ENCODE measurements around the gene MMP17. TPM values are rescaled to one million over a fixed set of nuclear protein-coding genes. Genes with fewer than 3 reads are reported as not detected.

MMP17 gene
- polyA plus RNA-seq, 4 donors, result 2.5 to 4.5 TPM; not detected in 2

DNA sequence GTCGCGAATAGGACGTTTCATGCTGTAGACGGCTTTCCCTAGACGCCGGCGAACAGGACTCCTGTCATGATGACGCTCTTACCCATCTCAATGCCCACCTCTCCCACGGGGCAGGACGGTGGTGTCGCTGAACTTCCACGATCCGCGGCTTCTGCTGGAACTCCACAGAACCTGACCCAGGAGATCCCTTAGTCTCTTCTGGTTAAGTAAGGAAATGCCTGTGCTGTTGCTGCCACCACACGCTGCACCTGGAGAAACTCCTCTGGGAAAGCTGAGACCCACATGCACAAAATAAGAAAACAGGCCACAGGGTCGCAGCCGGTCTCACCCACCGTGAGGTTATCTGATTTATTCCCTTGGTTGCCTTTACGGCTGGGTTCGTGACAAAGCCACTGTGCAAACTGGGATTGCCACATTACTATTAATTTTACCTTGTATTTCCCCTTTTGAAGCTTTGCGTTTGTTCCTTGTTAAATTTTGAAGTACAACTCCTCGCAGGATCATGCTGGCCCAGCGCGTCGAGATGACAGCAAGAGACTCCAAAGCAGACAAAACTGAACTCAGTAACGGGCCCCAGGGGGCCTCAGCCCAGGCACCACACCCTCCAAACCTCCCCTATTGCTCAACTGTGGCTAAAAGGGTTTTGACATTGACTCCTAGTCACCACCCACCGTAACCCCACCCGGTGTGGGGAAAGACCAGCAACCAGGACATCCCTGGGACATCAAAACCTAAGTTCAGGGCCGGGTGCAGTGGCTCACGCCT lies 9.2 kb upstream of the MMP17 start:
- Histone ChIP-seq H3K4me1 (ENCODE audit: control insufficient read depth in 3 of 3, insufficient read depth in 2 of 3, low read depth in 1 of 3, low read length in 2 of 3) (no peaks in the 10 kb centered on the region), H3K36me3 (ENCODE audit: control insufficient read depth in 3 of 3, insufficient read depth in 2 of 3, low read depth in 1 of 3, low read length in 3 of 3) (no peaks in the 10 kb centered on the region), H3K27me3 (ENCODE audit: control insufficient read depth in 3 of 3, insufficient read depth in 3 of 3, low read length in 3 of 3) (no peaks in the 10 kb centered on the region), H3K27ac (ENCODE audit: low read depth in 1 of 3, low read length in 2 of 3) (no peak overlapping the region), H3K9me3 (ENCODE audit: control insufficient read depth in 2 of 2, insufficient read depth in 1 of 2, low read depth in 1 of 2, low read length in 1 of 2) (no peaks in the 10 kb centered on the region), H3K4me3 (ENCODE audit: low read depth in 1 of 3, low read length in 3 of 3) (no peak overlapping the region)
- FAIRE-seq, result no peak
- WGBS, 3 donors, result 80 to 81% (median 81%) methylated on average over 30 of the region's 30 CpGs
- no peak for DNase-seq

- Histone ChIP-seq H3K4me3 (ENCODE audit: low read depth in 1 of 3, low read length in 3 of 3) (no peak overlapping the region), H3K9me3 (ENCODE audit: control insufficient read depth in 2 of 2, insufficient read depth in 1 of 2, low read depth in 1 of 2, low read length in 1 of 2) (no peaks in the 10 kb centered on the region), H3K36me3 (ENCODE audit: control insufficient read depth in 3 of 3, insufficient read depth in 2 of 3, low read depth in 1 of 3, low read length in 3 of 3) (no peaks in the 10 kb centered on the region), H3K27me3 (ENCODE audit: control insufficient read depth in 3 of 3, insufficient read depth in 3 of 3, low read length in 3 of 3) (peaks cover 0 to 16% (median 9%) of the 10 kb centered on the region in 3 donors), H3K27ac (ENCODE audit: low read depth in 1 of 3, low read length in 2 of 3) (no peak overlapping the region), H3K4me1 (ENCODE audit: control insufficient read depth in 3 of 3, insufficient read depth in 2 of 3, low read depth in 1 of 3, low read length in 2 of 3) (no peaks in the 10 kb centered on the region)
- WGBS, 3 donors, result 82 to 90% (median 88%) methylated on average over 6 of the region's 6 CpGs
- FAIRE-seq, result no peak
- no peak for DNase-seq
Measured at GRCh38 chr12:131824450-131824849, 3.7 kb upstream of the MMP17 start.

GRCh38 chr12:131825146-131825892 lies 2.9 kb upstream of the MMP17 start:
- no peak for FAIRE-seq
- Histone ChIP-seq H3K4me1 (ENCODE audit: control insufficient read depth in 3 of 3, insufficient read depth in 2 of 3, low read depth in 1 of 3, low read length in 2 of 3) (no peaks in the 10 kb centered on the region), H3K4me3 (ENCODE audit: low read depth in 1 of 3, low read length in 3 of 3) (no peak overlapping the region), H3K9me3 (ENCODE audit: control insufficient read depth in 2 of 2, insufficient read depth in 1 of 2, low read depth in 1 of 2, low read length in 1 of 2) (no peaks in the 10 kb centered on the region), H3K36me3 (ENCODE audit: control insufficient read depth in 3 of 3, insufficient read depth in 2 of 3, low read depth in 1 of 3, low read length in 3 of 3) (no peaks in the 10 kb centered on the region), H3K27me3 (ENCODE audit: control insufficient read depth in 3 of 3, insufficient read depth in 3 of 3, low read length in 3 of 3) (peaks cover 0 to 24% (median 18%) of the 10 kb centered on the region in 3 donors), H3K27ac (ENCODE audit: low read depth in 1 of 3, low read length in 2 of 3) (no peak overlapping the region)
- no peak for DNase-seq
- WGBS, 3 donors, result 68 to 80% (median 71%) methylated on average over 18 of the region's 18 CpGs

DNA sequence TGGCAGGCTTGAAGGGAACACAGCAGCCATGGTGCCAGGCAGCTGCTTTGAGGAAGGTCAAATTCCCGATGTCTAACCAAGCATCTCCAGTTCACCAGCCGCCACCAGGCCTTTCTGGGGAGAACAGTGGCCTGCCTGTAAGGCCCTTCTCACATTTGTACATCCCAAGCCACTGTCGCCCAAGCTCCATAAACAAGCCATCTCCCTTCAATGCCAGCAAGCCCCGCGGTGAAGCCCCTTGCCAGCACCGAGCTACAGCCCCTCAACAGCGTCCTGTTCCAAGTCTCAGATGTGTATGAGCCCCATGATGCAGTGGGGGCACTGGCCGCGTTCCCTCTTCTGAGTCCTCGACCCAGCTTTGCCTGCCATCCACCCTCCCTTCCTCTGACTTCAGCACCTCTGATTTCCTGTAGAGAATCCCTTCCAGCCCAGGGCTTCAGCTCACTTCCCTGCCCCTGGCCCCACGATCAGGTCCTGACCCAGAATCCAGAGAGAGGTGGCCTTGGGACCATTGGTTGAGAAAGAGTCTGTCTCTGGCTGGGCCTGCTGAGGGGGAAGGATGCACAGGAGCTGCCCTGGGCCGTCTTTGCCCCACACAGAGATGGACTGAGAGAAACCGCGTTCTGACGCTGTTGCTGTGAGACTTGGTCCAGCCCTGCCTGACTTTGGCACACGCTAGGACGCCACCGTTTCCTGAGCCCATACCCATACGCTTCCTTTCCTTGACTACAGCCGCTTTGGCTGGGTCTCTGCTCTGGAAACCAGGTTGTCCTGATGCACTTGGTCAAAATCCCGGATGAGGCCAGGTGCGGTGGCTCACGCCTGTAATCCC lies 1.9 kb upstream of the MMP17 start:
- 77 to 79% (median 79%) methylated on average over 23 of the region's 23 CpGs for WGBS, 3 donors
- H3K36me3 ChIP-seq (ENCODE audit: control insufficient read depth in 3 of 3, insufficient read depth in 2 of 3, low read depth in 1 of 3, low read length in 3 of 3), result no peaks in the 10 kb centered on the region
- no peaks in the 10 kb centered on the region for H3K9me3 ChIP-seq (ENCODE audit: control insufficient read depth in 2 of 2, insufficient read depth in 1 of 2, low read depth in 1 of 2, low read length in 1 of 2)
- DNase-seq (no peak), FAIRE-seq (no peak)
- peaks cover 0 to 5% (median 4%) of the 10 kb centered on the region in 3 donors for H3K4me1 ChIP-seq (ENCODE audit: control insufficient read depth in 3 of 3, insufficient read depth in 2 of 3, low read depth in 1 of 3, low read length in 2 of 3)
- no peak overlapping the region for H3K27ac ChIP-seq (ENCODE audit: low read depth in 1 of 3, low read length in 2 of 3)
- H3K27me3 ChIP-seq (ENCODE audit: control insufficient read depth in 3 of 3, insufficient read depth in 3 of 3, low read length in 3 of 3), result peaks cover 0 to 33% (median 19%) of the 10 kb centered on the region in 3 donors
- H3K4me3 ChIP-seq (ENCODE audit: low read depth in 1 of 3, low read length in 3 of 3), result no peak overlapping the region

DNA sequence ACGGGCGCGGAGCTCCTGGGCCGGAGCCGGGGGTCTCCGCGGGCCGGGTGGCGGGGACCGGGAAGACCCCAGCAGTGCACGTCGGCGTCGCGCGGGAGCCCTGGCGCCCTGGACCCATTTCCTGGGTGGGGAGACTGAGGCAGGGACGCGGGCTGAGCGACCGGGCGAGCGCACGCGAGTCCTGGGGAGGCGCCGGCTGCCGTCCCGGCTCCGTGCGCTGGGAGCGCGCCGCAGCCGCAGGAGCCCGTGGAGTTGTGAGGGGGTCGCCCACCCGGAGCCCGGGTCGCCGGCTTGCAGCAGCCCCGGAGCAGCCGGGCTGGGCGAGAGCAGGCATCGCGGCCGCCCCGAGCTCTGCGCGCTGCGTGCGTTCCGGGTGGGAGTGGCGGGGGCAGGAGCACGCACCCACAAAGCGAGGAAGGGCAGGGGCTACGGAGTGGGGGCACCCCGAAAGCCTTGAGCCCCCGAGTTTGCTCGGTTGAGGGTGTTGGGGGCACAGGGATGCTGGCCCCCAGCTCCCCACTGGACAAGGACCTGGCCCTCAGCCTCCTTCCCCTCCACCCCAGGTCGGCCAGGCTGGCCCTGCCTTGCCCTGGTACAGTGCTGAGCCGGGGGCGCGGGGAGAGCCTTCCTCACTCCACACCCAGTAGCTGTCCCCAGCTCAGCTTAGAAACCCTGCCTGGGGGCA lies 620 bp downstream of the MMP17 start:
- peak overlapping the region; percentile 34 to 38 (median 35) for H3K4me3 ChIP-seq (ENCODE audit: low read depth in 1 of 3, low read length in 3 of 3)
- no peaks in the 10 kb centered on the region for H3K9me3 ChIP-seq (ENCODE audit: control insufficient read depth in 2 of 2, insufficient read depth in 1 of 2, low read depth in 1 of 2, low read length in 1 of 2)
- peaks cover 2 to 53% (median 19%) of the 10 kb centered on the region in 3 donors for H3K27me3 ChIP-seq (ENCODE audit: control insufficient read depth in 3 of 3, insufficient read depth in 3 of 3, low read length in 3 of 3)
- WGBS, 3 donors, result 1 to 2% (median 2%) methylated on average over 22 to 64 of the region's 64 CpGs
- DNase-seq, result peak in 1 of 2 donors; percentile 24
- H3K27ac ChIP-seq (ENCODE audit: low read depth in 1 of 3, low read length in 2 of 3), result no peak overlapping the region
- no peaks in the 10 kb centered on the region for H3K36me3 ChIP-seq (ENCODE audit: control insufficient read depth in 3 of 3, insufficient read depth in 2 of 3, low read depth in 1 of 3, low read length in 3 of 3)
- peaks cover 0 to 5% (median 4%) of the 10 kb centered on the region in 3 donors for H3K4me1 ChIP-seq (ENCODE audit: control insufficient read depth in 3 of 3, insufficient read depth in 2 of 3, low read depth in 1 of 3, low read length in 2 of 3)
- no peak for FAIRE-seq

GRCh38 chr12:131829356-131829747 lies 1.2 kb downstream of the MMP17 start:
- DNase-seq, result peak in 1 of 2 donors; percentile 27
- no peak overlapping the region for H3K27ac ChIP-seq (ENCODE audit: low read depth in 1 of 3, low read length in 2 of 3)
- H3K4me1 ChIP-seq (ENCODE audit: control insufficient read depth in 3 of 3, insufficient read depth in 2 of 3, low read depth in 1 of 3, low read length in 2 of 3), result peaks cover 0 to 5% (median 4%) of the 10 kb centered on the region in 3 donors
- H3K4me3 ChIP-seq (ENCODE audit: low read depth in 1 of 3, low read length in 3 of 3), result peak overlapping the region; percentile 34 to 38 (median 35)
- FAIRE-seq, result no peak
- H3K36me3 ChIP-seq (ENCODE audit: control insufficient read depth in 3 of 3, insufficient read depth in 2 of 3, low read depth in 1 of 3, low read length in 3 of 3), result no peaks in the 10 kb centered on the region
- peaks cover 2 to 55% (median 19%) of the 10 kb centered on the region in 3 donors for H3K27me3 ChIP-seq (ENCODE audit: control insufficient read depth in 3 of 3, insufficient read depth in 3 of 3, low read length in 3 of 3)
- 6 to 9% (median 8%) methylated on average over 23 to 27 of the region's 27 CpGs for WGBS, 3 donors
- H3K9me3 ChIP-seq (ENCODE audit: control insufficient read depth in 2 of 2, insufficient read depth in 1 of 2, low read depth in 1 of 2, low read length in 1 of 2), result no peaks in the 10 kb centered on the region

DNA sequence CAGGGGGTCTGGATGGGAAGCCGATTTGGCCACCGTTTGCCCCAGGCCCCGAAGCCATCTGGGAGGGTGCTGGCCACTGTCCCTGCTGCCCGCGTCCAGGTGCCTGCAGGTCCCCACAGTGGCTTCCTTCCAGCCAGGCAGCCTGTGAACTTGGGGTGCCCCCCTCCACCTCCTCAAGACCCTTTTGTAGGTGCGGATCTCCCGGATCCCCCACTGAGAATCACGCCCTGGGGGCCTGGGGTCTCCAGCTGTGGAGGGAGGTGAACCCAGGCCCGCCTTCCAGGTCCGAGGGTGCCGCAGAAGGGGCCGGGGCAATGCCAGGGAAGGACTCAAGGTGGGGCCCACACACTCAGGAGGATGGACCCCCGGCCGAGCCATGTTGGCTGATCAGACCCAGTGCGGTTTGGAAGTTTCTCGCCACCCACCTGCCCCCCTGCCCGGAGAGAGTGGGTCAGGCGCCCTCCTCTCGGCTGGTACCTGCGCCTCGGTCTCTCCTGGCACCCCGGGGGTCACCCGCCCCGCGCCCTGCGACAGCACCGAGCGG lies 1.7 kb downstream of the MMP17 start:
- Histone ChIP-seq H3K4me1 (ENCODE audit: control insufficient read depth in 3 of 3, insufficient read depth in 2 of 3, low read depth in 1 of 3, low read length in 2 of 3) (peaks cover 0 to 5% (median 4%) of the 10 kb centered on the region in 3 donors), H3K4me3 (ENCODE audit: low read depth in 1 of 3, low read length in 3 of 3) (peak overlapping the region in 2 of 3 donors; percentile 34 to 35)
- no peak for DNase-seq

More for the DNA sequence above, 1.7 kb downstream of the MMP17 start:
- peak overlapping the region in 1 of 3 donors; percentile 42 for H3K27ac ChIP-seq (ENCODE audit: low read depth in 1 of 3, low read length in 2 of 3)
- no peaks in the 10 kb centered on the region for H3K9me3 ChIP-seq (ENCODE audit: control insufficient read depth in 2 of 2, insufficient read depth in 1 of 2, low read depth in 1 of 2, low read length in 1 of 2)
- 9 to 14% (median 13%) methylated on average over 25 to 28 of the region's 28 CpGs for WGBS, 3 donors
- H3K36me3 ChIP-seq (ENCODE audit: control insufficient read depth in 3 of 3, insufficient read depth in 2 of 3, low read depth in 1 of 3, low read length in 3 of 3), result no peaks in the 10 kb centered on the region
- no peak for FAIRE-seq
- H3K27me3 ChIP-seq (ENCODE audit: control insufficient read depth in 3 of 3, insufficient read depth in 3 of 3, low read length in 3 of 3), result peaks cover 2 to 55% (median 19%) of the 10 kb centered on the region in 3 donors
